GM18907 (cell line): Measurements from ENCODE around the gene ZNF211.

Experiments used
- ATAC-seq: cut with Tn5 transposase; IDR thresholded peaks from one replicate; pipeline ENCODE4 v1.9.1; 2021; ENCODE audit warnings: mild to moderate bottlenecking, moderate library complexity; ENCODE audit not compliant: unreplicated experiment

ZNF211 gene

GRCh38 chr19:57632987-57633831 is at the start of gene ZNF211:
TSS of gene ZNF211 (plus strand) at chr19:57633168. CDS start at chr19:57633347, 179 bp downstream.
- ATAC-seq, result peak; percentile 98

GRCh38 chr19:57583521-57584416 is 49.2 kb upstream of the ZNF211 start, which contains the start of gene ZIK1:
TSS of gene ZIK1 (plus strand) at chr19:57584145. CDS start at chr19:57584357, 212 bp downstream.
- ATAC-seq, result peak; percentile 82

GRCh38 chr19:57587529-57587928 is 45.4 kb upstream of the ZNF211 start:
- ATAC-seq, result no peak

- peak; percentile 25 for ATAC-seq
Measured at GRCh38 chr19:57599377-57599760, 33.6 kb upstream of the ZNF211 start.

- peak; percentile 93 for ATAC-seq
Measured at GRCh38 chr19:57599761-57600383, 33.1 kb upstream of the ZNF211 start, which contains the start of gene ZNF530. TSS of gene ZNF530 (plus strand) at chr19:57599885. CDS start at chr19:57604346, 4,461 bp downstream.

GRCh38 chr19:57606931-57607330 is 26.0 kb upstream of the ZNF211 start:
- ATAC-seq, result no peak

GRCh38 chr19:57611113-57611512 is 21.9 kb upstream of the ZNF211 start:
- no peak for ATAC-seq

GRCh38 chr19:57613941-57614743 is 18.8 kb upstream of the ZNF211 start, which contains the start of gene ZNF134:
TSS of gene ZNF134 (plus strand) at chr19:57614242. CDS start at chr19:57619469, 5,227 bp downstream.
- peak; percentile 93 for ATAC-seq

- no peak for ATAC-seq
Measured at GRCh38 chr19:57615346-57615745, 17.6 kb upstream of the ZNF211 start.

GRCh38 chr19:57620673-57621348 is 12.2 kb upstream of the ZNF211 start:
- no peak for ATAC-seq

- no peak for ATAC-seq
Measured at GRCh38 chr19:57623091-57623490, 9.9 kb upstream of the ZNF211 start.

GRCh38 chr19:57633832-57634131 is 814 bp downstream of the ZNF211 start:
- no peak for ATAC-seq

- ATAC-seq, result no peak
Measured at GRCh38 chr19:57637379-57637778, 4.4 kb downstream of the ZNF211 start.

GRCh38 chr19:57641715-57642234 is 8.8 kb downstream of the ZNF211 start:
- no peak for ATAC-seq

- ATAC-seq, result no peak
Measured at GRCh38 chr19:57642396-57643046, 9.6 kb downstream of the ZNF211 start.

- no peak for ATAC-seq
Measured at GRCh38 chr19:57643734-57644133, 10.8 kb downstream of the ZNF211 start.

GRCh38 chr19:57648331-57649003 is 15.5 kb downstream of the ZNF211 start:
- ATAC-seq, result no peak

GRCh38 chr19:57651654-57651996 is 18.7 kb downstream of the ZNF211 start:
- ATAC-seq, result no peak
